UCSD-AML1 (cell line): ENCODE measurements around the gene GAS2L2.
A peak's percentile ranks its signal among the peaks of the same experiment; 100 is the strongest.

Experiments used
- DNase-seq: peaks from one replicate; lab custom pipeline; 2025; ENCODE audit not compliant: unreplicated experiment; lab: John Stamatoyannopoulos, UW

GAS2L2 gene

DNA sequence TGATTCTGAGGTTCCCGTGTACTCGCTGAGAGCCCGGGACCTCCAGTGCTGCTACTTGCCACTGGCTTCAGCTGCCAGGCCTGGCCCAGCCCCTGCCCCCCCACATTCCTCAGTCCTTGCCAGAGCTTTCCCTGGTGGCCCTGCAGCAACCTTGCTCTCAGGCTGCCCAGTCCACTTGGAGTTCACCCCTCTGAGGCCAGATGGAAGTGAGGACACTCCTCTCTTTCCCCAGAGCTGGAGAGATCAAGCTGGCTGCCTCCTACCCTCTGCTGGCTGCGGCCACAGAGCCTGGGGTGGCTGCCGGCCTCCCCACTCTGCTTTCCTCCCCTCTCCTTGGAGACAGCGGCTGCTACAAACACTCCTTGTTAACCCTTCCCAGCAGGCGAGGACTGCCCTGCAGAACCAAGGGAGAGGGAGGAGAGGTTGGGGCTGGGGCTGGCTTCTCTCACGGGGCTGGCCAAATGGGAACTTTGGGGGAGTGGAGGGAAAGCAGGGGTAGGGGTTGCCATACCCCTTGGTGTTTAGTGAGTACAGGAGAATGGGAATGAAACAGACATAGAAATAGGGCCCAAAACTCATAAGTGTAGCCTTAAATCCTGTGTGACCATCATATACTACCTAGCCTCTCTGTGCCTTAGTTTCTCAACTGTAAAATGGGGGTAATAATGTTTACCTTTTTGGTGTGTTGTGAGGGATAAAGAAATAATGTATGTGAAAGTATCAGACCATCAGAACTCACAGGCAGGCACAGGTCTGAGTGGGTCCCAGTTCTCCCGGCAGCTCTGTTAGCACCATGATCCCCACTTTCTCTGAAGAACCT, at the start of gene GAS2L2:
TSS of gene GAS2L2 (minus strand) at position 295 of the 820 bp plus-strand sequence. CDS start 389 bp downstream, outside the sequence.
- DNase-seq: no peak

DNA sequence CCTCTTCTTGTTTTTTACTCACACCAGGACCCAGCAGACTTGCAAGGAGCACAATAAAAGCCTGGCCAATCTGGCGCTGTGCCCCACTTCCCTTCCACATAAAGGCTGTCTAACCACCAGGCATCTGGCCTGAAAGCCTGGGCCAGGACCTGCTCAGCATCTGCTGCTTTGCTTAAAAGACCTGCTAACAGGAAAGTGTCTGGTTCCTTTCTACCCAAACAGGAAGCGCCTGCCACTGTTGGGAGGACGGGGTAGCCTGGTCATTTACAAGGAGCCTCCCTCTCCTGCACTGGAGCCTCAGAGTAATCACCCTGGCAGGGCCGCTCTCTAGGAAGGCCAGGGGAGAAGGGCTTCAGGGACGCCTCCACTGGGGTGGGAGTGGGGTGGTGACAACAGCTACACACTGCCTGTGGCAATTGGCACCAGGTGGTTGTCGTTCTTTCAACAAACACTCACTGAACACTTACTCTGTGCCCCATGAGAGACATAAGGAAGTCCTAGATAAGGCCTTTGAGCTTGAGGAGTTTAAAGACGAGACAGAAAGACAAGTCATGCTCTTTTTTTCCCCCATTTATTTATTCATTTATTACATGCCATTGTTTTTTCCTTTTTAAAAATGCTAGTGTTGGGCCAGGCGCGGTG, 48.7 kb upstream of the GAS2L2 start:
- DNase-seq: peak; percentile 89

DNA sequence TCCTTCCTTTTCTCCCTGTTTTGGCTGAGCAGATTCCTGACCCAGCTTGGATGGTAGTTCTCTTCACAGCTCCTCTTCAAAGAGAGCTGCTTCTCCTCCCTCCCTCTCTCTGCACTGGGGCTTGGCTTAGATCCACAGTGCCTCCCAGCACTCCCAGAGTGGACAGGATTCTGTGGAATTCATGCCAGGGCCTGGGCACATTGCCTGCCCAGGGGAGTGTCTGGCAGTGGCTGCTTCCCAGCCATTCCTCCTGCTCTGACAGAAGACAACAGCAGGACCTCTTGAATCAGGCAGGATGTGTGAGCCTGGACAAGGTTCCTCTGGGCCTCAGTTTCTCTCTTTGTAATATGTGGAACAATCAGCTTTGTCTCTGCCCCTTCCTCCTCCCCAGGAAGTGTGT, 46.9 kb upstream of the GAS2L2 start:
- DNase-seq: no peak

DNA sequence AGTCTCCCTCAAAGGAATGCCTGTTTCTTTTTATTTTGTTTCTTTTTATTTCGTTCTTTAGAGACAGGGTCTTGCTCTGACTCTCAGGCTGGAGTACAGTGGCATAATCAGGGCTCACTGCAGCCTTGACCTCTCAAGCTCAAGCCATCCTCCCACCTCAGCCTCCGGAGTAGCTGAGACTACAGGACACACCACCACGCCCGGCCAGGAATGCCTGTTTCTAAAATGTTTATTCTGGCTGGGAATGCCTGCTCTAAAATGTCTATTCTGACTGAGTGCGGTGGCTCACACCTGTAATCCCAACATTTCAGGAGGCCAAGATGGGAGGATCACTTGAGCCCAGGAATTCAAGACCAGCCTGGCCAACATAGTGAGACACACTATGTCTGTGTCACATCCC, 44.9 kb upstream of the GAS2L2 start:
- DNase-seq: no peak

DNA sequence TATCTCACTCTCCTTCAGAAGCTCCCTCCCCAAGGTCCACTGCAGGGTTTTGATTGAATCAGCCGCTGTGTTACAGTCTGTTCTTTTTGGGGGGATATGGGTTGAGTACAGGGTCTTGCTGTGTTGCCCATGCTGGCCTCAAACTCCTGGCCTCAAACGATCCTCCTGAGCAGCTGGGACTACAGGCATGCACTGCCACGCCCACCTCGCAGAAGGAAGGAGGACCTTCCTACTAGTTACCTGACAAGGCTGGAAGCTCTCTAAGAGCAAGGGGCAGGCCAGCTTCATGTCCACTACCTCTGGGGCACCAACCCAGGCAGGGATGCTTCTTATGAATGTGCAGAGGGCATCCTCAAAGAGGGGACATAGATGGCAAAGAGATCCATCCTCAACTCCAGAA, 44.3 kb upstream of the GAS2L2 start:
- DNase-seq: no peak

DNA sequence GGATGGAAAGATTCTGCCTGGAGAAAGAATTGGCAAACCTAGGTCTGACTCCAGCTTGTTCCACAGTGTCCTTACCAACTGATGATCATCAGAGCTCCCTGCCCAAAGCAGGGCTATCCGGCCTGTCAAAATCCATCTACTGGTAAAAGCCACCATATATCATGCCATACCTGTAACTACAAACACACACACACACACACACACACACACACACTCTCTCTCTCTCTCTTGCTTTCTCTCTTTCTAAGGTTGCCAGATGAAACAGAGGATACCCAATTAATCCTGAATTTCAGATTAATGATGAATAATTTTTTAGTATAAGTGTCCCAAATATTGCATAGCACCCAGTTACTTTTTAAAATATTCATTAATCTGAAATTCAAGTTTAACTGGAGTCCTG, 43.9 kb upstream of the GAS2L2 start:
- DNase-seq: no peak

DNA sequence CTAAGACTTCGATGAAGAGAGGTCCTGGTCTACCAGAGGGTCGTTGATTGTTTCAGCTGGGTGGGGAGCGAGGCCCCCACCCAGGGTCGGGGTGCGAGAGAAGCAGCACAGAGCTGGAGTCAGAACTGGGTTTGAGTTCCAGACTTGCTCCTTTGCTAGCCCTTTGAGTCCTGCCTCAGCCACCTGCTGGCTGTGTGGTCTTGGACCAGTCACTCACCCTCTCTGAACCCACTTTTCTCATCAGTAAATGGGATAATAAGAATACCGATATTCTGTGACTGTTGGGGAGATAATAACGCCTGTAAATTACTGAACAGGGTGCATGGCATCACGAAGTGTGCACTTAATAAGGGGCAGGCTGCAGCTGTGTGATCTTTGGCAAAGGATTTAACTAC, 42.8 kb upstream of the GAS2L2 start:
- DNase-seq: no peak

DNA sequence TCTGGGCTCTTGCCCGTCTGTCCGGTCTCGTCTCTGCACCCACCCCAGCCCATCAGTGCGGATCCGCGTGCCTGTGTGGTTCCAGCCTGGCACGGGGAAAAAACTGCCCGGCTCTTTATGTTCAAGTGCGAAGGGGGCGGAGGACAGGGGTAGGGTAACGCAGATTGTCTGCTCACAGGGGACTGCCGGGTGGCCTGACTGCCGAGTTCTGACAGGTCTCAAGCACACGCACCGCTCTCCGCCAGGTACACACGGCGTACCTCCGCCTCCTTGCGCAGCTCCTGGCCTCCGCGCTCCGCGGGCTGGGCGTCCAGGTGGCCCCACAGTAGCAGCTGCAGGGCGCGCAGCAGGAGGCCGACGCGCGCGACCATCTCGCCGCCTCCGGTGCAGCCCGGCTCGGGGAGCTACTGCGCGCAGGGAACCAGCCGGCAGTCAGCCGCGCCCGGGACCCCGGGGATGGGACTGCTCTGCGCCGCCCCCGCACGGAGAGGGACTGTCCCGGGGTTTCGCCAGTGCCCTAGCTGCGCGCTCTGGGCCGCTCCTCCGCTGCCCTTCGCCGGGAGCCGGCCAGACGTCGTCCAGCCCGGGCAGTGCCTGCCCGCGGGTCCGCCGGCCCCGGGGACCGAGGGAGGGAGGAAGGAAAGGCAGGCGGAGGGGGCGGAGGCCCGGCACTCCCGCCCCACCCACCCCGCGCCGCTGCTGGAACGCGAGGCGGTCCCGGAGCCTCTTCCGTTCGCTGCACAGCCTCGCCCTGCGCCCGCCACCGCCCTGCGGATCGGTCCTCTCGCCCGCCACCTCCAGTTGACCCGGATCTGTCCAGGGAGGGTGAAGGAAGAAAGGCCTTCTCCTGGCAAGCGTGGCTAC, 42.2 kb upstream of the GAS2L2 start, which contains the start of gene MMP28:
TSS of gene MMP28 (minus strand) at position 635 of the 864 bp plus-strand sequence. CDS start at position 371, 264 bp downstream.
- DNase-seq: peak; percentile 63

DNA sequence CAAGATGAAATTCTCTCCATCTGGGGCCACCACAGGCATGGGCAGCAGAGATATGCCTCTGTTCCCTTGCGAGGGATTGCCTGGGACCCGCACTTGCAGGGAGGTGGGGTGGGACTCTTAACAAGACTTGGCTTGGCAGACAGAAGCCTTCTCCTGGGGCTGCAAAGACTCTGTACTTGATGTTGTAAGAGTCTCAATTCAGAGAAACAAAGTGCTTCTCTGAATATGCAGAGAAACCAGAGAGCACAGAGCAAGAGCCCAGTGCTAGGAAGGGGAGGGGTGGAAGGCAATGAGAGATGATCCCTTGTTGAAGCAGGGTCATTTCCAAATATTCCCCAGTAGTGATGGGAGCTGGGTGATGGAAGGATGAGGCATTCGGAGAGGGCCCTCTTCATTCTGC, 40.2 kb upstream of the GAS2L2 start:
- no peak for DNase-seq

DNA sequence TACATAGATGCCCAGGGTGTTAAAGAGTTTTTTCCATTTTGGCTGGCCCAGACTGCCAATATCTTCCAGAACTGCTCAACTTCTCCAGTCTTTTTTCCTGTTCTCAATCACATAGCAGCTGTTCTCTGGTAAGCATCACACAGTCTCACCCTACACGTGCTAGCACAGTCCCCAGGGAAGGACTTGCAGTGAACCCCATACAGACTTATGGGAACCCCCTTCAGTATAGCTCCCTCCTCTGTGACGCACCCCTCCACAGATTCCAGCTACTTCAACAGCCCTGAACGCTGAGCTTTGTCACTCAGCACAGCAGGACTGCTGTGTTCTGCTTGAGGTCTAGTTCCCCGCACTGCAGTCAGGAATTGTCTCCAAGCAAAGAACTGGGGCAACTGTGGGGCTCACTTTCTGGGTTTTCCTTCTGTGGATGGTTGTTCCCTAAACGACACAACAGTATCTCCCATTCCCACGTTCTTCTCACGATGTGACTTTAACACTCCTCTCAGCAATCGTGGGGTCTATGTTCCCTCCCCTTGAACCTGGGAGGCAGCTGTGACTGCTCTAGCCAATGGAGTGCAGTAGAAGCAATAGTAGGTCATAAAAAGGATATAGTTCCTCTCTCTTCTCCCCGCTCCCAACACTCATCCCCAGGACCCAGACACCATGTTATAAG, 38.8 kb upstream of the GAS2L2 start:
- DNase-seq: no peak

DNA sequence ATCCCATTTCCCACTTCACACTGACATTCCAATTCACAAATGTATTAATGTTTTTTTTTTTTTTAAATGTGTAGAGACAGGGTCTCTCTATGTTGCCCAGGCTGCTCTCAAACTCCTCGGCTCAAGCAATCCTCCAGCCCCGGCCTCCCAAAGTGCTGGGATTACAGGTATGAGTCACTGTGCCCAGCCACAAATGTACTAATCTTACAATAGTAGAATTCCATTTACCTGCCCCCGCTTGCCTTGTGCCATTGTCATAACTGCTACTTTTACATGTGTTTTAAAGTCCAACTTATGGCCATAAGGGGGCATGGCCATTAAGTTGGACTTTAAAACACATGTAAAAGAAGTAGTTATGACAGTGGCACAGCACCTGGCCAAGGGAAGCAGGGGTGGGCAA, 37.8 kb upstream of the GAS2L2 start:
- DNase-seq: no peak

DNA sequence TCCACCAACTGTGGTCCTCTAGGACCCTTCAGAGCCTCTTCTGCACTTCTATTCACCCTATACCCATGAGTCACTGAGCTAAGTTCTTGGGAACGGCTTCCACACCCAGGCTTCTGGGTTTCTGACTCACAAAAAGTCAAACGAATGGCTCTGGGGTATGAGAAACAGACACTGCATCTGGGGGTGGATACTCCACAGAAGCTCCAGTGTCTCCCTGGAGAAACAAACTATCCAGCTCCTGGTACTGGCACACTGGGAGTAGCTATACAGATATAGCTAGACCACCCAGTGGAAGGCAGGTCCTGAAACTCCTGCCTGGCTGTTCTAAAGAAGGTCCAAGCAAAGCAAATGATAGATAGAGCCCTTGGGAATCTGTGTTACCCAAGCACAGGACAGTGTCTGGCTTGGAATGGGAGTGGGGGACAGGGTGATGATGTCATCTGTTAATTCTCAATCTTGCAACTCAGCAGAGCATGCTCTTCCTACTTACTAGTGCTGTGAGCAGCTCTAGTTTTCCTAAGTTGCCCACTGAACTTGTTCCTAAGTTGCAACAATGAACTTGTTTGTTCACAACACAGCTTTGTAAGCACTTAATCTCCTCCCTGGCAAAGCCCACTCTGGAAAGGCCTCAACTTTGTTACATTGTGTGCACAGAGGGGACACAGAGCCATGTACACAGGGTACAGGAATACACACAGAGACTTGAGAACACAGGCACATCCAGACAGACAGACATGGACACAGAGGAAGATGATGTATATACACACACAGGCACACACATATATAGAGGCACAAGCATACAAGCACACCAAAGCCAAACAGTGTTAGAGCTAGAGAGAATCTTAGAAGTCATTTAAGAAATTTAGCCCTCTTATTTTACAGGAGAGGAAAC, 35.7 kb upstream of the GAS2L2 start:
- DNase-seq: no peak

DNA sequence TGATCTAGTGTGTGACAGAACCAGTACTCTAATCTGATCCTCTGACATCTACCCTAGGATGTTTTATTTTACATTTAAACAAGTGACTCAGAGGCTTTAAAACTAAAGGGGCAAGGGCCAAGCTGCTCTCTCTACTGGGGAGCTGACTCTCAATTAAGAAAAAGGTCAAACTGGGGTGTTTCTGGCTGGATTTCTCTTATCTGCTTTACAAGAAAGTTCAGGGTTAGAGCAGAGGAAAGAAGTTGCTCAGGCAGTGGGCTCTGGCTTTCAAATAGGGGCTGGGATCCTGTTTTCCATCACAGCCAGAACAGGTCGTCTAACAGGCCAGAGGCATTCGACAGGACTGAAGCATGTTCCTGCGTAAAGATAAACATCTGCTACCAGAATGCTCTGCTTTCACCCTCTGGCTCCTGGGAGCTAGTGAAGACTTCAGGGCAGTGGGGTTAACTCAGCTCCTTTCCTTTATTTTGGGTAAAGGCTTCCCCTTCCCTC, 33.9 kb upstream of the GAS2L2 start:
- no peak for DNase-seq

DNA sequence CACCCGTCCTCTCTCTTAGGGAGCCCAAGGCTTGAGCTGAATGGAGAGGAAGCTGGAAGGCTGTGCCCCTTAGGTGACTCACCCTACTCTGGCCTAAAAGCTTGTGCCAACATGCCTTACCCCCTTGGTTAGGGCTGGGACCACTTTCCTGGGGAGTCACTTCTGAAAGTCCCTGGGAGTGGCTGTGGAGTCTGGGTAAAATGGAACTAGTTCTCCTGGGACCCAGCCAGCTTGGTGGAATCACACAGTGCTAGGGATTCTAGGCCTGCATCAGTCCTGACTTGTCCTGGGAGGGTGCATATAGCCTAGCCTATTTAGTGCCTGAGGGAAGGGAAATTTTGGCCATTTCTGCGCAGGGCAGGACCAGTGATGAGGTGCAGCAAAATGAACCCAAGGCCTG, 31.9 kb upstream of the GAS2L2 start:
- no peak for DNase-seq

DNA sequence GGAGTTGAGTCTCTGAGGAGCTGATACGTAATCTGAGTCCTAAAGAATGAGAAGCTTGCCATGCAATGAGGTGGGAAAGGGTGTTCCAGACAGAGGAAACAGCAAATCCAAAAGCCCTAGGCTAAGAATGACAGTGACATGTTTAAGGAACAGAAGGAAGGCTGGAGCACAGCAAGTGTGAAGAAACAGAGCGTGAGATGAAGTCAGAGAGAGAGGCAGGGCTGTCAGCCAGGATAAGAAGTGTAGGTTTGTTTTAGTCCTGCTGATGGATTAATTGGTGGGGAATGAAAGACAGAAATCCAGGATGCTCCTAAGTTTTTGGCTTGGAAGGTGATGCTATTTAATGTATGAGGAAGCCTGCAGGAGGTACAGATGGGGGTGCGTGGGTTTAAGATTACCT, 27.9 kb upstream of the GAS2L2 start:
- no peak for DNase-seq

DNA sequence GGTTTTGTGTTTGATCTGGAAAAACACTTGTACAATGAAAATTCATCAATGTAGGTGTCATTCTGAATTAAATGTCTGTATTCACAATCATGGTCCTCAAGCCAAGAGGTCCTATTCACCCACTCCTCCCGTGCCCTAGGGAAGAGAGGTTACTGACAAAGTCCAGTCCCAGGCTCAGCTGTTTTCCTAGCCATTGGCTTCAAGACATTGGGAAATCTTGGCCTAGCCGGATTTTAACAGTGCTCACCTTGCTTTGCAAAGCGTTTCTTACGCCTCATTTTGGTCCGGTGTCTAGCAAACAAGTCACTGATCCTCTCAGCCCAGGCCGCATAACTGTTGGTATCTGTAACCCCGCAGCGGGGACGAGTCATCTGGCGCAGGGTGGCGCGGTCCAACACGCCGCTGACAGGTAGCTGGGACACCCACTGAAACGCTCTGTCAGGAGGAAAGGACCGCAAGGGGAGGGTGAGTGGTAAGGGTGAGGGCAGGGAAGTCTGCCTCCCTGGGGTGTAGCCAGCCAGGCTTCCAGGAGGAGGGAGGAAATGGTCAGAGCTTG, 25.7 kb upstream of the GAS2L2 start:
- DNase-seq: no peak

DNA sequence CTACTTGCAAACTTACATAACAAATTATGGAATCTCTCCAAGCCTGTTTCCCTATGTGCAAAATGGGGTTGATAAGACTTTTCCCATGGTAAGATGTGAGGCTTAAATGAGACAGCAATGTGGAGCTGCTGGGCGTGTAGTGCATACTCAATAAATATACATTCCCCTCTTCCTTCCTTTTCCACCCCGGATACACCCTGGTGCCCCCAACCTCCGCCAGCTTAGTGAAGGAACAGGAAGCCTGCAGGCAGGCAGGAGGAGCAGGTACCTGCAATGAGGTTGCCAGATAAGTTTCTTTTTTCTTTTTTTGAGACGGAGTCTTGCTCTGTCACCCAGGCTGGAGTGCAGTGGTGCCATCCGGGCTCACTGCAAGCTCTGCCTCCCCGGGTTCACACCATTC, 22.5 kb upstream of the GAS2L2 start:
- peak; percentile 61 for DNase-seq

DNA sequence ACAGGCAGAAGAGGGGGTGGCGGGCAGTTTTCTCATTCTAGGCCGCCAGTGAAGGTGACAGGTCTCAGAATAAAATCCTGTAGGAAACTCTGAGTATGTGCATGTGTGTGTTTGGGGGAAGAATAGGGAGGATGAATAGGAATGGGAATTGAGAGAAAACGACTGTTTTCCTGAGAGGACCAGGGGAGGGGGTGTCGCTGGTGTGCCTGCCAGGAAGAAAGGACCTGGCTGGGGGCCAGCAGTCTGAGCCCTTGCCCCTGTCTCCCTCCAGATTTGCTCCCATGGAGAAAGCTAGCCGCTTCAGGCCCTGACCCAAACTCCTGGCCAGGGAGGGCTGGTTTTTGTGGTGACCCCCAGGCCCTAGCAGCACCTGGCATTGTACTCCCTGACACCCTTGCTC, 22.0 kb upstream of the GAS2L2 start:
- no peak for DNase-seq

DNA sequence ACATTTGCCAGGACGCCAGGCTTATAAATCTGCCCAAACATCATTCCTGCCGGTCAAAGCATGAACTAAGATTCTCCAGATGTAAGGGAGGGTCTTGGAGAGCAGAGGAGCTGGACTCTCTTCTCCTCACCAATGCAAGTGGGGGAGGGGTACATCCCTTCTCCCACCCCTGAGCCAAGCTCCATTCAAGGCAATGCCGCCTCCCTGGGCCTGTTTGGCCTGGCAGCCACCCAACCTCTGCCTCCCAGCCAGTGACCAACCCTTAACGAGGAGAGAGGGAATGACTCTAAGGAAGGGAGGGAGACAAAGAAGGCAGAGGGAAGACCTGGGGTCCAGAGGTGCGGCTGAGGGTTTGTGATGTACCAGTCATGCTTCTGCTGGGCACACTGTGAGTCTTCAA, 21.5 kb upstream of the GAS2L2 start:
- no peak for DNase-seq
